Dedifferentiated amniotic fluid mesenchymal stem cell (primary cell): Measurements from ENCODE around the gene MEMO1.
"Not testable (repeated sequence)": the region's sequence is repeated elsewhere in the genome, so short reads cannot be mapped to it uniquely, and the experiment has no call there.

Experiments
- DNase-seq: peaks from one replicate; pipeline ENCODE4 v3.0.0-alpha.2; 2016; ENCODE audit errors: extremely low spot score

MEMO1 gene

GRCh38 chr2:31998731-31999383 lies 12.0 kb downstream of the MEMO1 start:
- no peak for DNase-seq

- DNase-seq, result no peak
These were observed 13.2 kb downstream of the MEMO1 start for GRCh38 chr2:31997653-31998052.

GRCh38 chr2:31996571-31997150 lies 14.1 kb downstream of the MEMO1 start:
- DNase-seq, result no peak

GRCh38 chr2:31992934-31993333 lies 17.9 kb downstream of the MEMO1 start:
- no peak for DNase-seq

GRCh38 chr2:31992025-31992579 lies 18.7 kb downstream of the MEMO1 start:
- DNase-seq, result no peak

GRCh38 chr2:31989946-31990345 lies 20.9 kb downstream of the MEMO1 start:
- DNase-seq, result no peak

- DNase-seq, result no peak
These were observed 23.2 kb downstream of the MEMO1 start for GRCh38 chr2:31987454-31988220.

- DNase-seq, result no peak
These were observed 23.9 kb downstream of the MEMO1 start for GRCh38 chr2:31986906-31987305.

GRCh38 chr2:31983762-31984467 lies 26.9 kb downstream of the MEMO1 start:
- no peak for DNase-seq

- no peak for DNase-seq
These were observed 30.0 kb downstream of the MEMO1 start for GRCh38 chr2:31980674-31981356.

- DNase-seq, result no peak
These were observed 30.9 kb downstream of the MEMO1 start for GRCh38 chr2:31979956-31980355.

- no peak for DNase-seq
These were observed 31.8 kb downstream of the MEMO1 start for GRCh38 chr2:31979018-31979417.

- DNase-seq, result no peak
These were observed 32.4 kb downstream of the MEMO1 start for GRCh38 chr2:31978436-31978835.

GRCh38 chr2:31973665-31974064 lies 37.1 kb downstream of the MEMO1 start:
- no peak for DNase-seq

- no peak for DNase-seq
These were observed 38.7 kb downstream of the MEMO1 start for GRCh38 chr2:31972059-31972458.

GRCh38 chr2:31969178-31969577 lies 41.6 kb downstream of the MEMO1 start:
- DNase-seq, result no peak

- no peak for DNase-seq
These were observed 43.0 kb downstream of the MEMO1 start for GRCh38 chr2:31967790-31968189.

GRCh38 chr2:31966402-31966801 lies 44.4 kb downstream of the MEMO1 start:
- DNase-seq, result not testable (repeated sequence)

- DNase-seq, result no peak
These were observed 45.7 kb downstream of the MEMO1 start for GRCh38 chr2:31965094-31965493.

- no peak for DNase-seq
These were observed 47.9 kb downstream of the MEMO1 start for GRCh38 chr2:31962757-31963361.

- DNase-seq, result no peak
These were observed 52.6 kb downstream of the MEMO1 start for GRCh38 chr2:31958140-31958717.
